Fibroblast of the aortic adventitia (primary cell): ENCODE measurements around the gene DONSON. TPM values are rescaled to one million over a fixed set of nuclear protein-coding genes. Genes with fewer than 3 reads are reported as not detected.

ENCODE experiments used
- DNase-seq: peaks from one replicate; pipeline ENCODE4 v3.0.0-alpha.2; 2010; ENCODE audit warnings: low read depth
- H3K4me3 ChIP-seq: 2 replicates; pipeline ENCODE4 v1.5.1; 2011; ENCODE audit warnings: low read depth, mild to moderate bottlenecking, control low read depth, low read length, moderate library complexity
- CTCF ChIP-seq: IDR thresholded peaks from 2 replicates; pipeline ENCODE4 v1.5.1; 2011; ENCODE audit warnings: mild to moderate bottlenecking, low read length, control low read depth, inconsistent platforms; ENCODE audit not compliant: insufficient read depth
- total RNA-seq: library from RNA; depleted of rRNA; stranded (reverse); fragments of >200 nt; gene quantifications from 2 replicates; pipeline ENCODE4 v1.2.3, GENCODE V29; 2012; ENCODE audit warnings: low replicate concordance

Gene DONSON
- total RNA-seq, 1 donor, result 36.5 TPM

GRCh38 chr21:33549848-33550771, 38.4 kb downstream of the DONSON start:
- DNase-seq, result no peak
- TF ChIP-seq CTCF, result no peak
- no peak overlapping the region for H3K4me3 ChIP-seq

- no peak for DNase-seq
- H3K4me3 ChIP-seq, result no peak overlapping the region
These were observed 42.4 kb downstream of the DONSON start for GRCh38 chr21:33546086-33546485.

GRCh38 chr21:33544451-33545195, 43.9 kb downstream of the DONSON start:
- peak overlapping the region; percentile 75 for H3K4me3 ChIP-seq
- no peak for TF ChIP-seq CTCF
- no peak for DNase-seq

More at GRCh38 chr21:33546086-33546485, 42.4 kb downstream of the DONSON start:
- TF ChIP-seq CTCF, result no peak

GRCh38 chr21:33543505-33544129, 44.9 kb downstream of the DONSON start:
- no peak for DNase-seq
- no peak for TF ChIP-seq CTCF
- H3K4me3 ChIP-seq, result peak overlapping the region; percentile 75

GRCh38 chr21:33542640-33543504, 45.6 kb downstream of the DONSON start, which contains the start of gene SON:
TSS of gene SON (plus strand) at chr21:33543038. CDS start at chr21:33543093, 55 bp downstream.
- TF ChIP-seq CTCF, result no peak
- H3K4me3 ChIP-seq, result peak within 1 kb of the TSS; percentile 94
- DNase-seq, result peak; percentile 98
